HepG2 (cell line): Measurements from ENCODE around the gene ZNF747. TPM values are rescaled to one million over a fixed set of nuclear protein-coding genes. Genes with fewer than 3 reads are reported as not detected.

ENCODE experiments used
- ADNP ChIP-seq: sonication (generic); formaldehyde crosslinking; IDR thresholded peaks from 2 replicates; pipeline ENCODE4 v1.4.0; 2020; ENCODE audit warnings: missing genetic modification reagents
- BRCA1 ChIP-seq: sonication (generic); formaldehyde crosslinking; IDR thresholded peaks from 2 replicates; pipeline ENCODE4 v1.4.0; 2020; ENCODE audit warnings: missing genetic modification reagents
- KDM1A ChIP-seq: IDR thresholded peaks from 2 replicates; pipeline ENCODE4 v1.6.1; 2016; ENCODE audit warnings: missing compliant biosample characterization
- LCORL ChIP-seq, 2 experiments: fragments of 450-650 bp in 1 of 2; sonication (generic) in 1 of 2; formaldehyde crosslinking in 1 of 2; IDR thresholded peaks; 2 replicates each; pipeline versions ENCODE4 v1.5.0 to v1.6.1; 2017 to 2020; ENCODE audit warnings: antibody characterized with exemption in 1 of 2, missing genetic modification reagents in 1 of 2
- MIER3 ChIP-seq: IDR thresholded peaks from 2 replicates; pipeline ENCODE4 v1.6.1; 2016; ENCODE audit warnings: missing compliant biosample characterization, borderline replicate concordance
- NFYC ChIP-seq: IDR thresholded peaks from 2 replicates; pipeline ENCODE4 v1.6.1; 2016; ENCODE audit warnings: missing genetic modification reagents, missing compliant biosample characterization
- PRDM4 ChIP-seq: sonication (generic); formaldehyde crosslinking; IDR thresholded peaks from 2 replicates; pipeline ENCODE4 v1.9.0; 2021; ENCODE audit warnings: missing genetic modification reagents, borderline replicate concordance
- SNAI1 ChIP-seq: sonication (generic); formaldehyde crosslinking; IDR thresholded peaks from 2 replicates; pipeline ENCODE4 v1.5.0; 2020; ENCODE audit warnings: mild to moderate bottlenecking, missing genetic modification reagents, borderline replicate concordance
- SRSF4 ChIP-seq: fragments of 200-400 bp; formaldehyde crosslinking; IDR thresholded peaks from one replicate; pipeline ENCODE4 v1.6.1; 2018; ENCODE audit warnings: mild to moderate bottlenecking, low read depth, low read length, moderate library complexity; ENCODE audit not compliant: poor library complexity, severe bottlenecking
- ZBTB1 ChIP-seq: sonication (generic); formaldehyde crosslinking; IDR thresholded peaks from 2 replicates; pipeline ENCODE4 v1.4.0; 2020; ENCODE audit warnings: missing genetic modification reagents, borderline replicate concordance
- ZBTB38 ChIP-seq: sonication (generic); formaldehyde crosslinking; IDR thresholded peaks from 2 replicates; pipeline ENCODE4 v1.5.1; 2020; ENCODE audit warnings: mild to moderate bottlenecking, missing genetic modification reagents
- ZFP1 ChIP-seq: IDR thresholded peaks from 2 replicates; pipeline ENCODE4 v1.6.1; 2016
- ZNF263 ChIP-seq: sonication (generic); formaldehyde crosslinking; IDR thresholded peaks from 2 replicates; pipeline ENCODE4 v1.4.0; 2020; ENCODE audit warnings: missing genetic modification reagents
- ZNF274 ChIP-seq: sonication (generic); formaldehyde crosslinking; IDR thresholded peaks from 2 replicates; pipeline ENCODE4 v1.5.1; 2020; ENCODE audit warnings: mild to moderate bottlenecking, missing genetic modification reagents
- ZNF292 ChIP-seq: sonication (generic); formaldehyde crosslinking; IDR thresholded peaks from 2 replicates; pipeline ENCODE4 v1.8.1; 2022; ENCODE audit warnings: mild to moderate bottlenecking, low read depth, missing genetic modification reagents, borderline replicate concordance
- ZNF430 ChIP-seq: sonication (generic); formaldehyde crosslinking; IDR thresholded peaks from 2 replicates; pipeline ENCODE4 v1.9.0; 2021; ENCODE audit warnings: mild to moderate bottlenecking, missing genetic modification reagents
- ZNF572 ChIP-seq: sonication (generic); formaldehyde crosslinking; IDR thresholded peaks from 2 replicates; pipeline ENCODE4 v1.5.1; 2020; ENCODE audit warnings: mild to moderate bottlenecking, missing genetic modification reagents
- ZNF607 ChIP-seq: sonication (generic); formaldehyde crosslinking; IDR thresholded peaks from 2 replicates; pipeline ENCODE4 v1.5.1; 2020; ENCODE audit warnings: missing genetic modification reagents, mild to moderate bottlenecking, borderline replicate concordance
- ZSCAN9 ChIP-seq: IDR thresholded peaks from 2 replicates; pipeline ENCODE4 v1.6.1; 2016; ENCODE audit warnings: borderline replicate concordance
- ZUFSP ChIP-seq: sonication (generic); formaldehyde crosslinking; IDR thresholded peaks from 2 replicates; pipeline ENCODE4 v1.9.0; 2021; ENCODE audit warnings: missing genetic modification reagents, mild to moderate bottlenecking, borderline replicate concordance
- polyA plus RNA-seq, 8 experiments: library from polyadenylated mRNA; depleted of rRNA in 3 of 8; stranded (reverse) in 7 of 8; unstranded in 1 of 8; fragments of >200 nt; fragmentation: Illumina TruSeq in 4 of 8; extraction: Trizol in 4 of 8; gene quantifications; 2 replicates each; pipeline versions ENCODE4 v1.2.1 to v1.2.3, GENCODE V29; 2011 to 2016; ENCODE audit warnings: low read depth in 4 of 8, missing spikeins in 1 of 8, mixed read lengths in 1 of 8; ENCODE audit not compliant: insufficient read depth in 1 of 8
- total RNA-seq, 5 experiments: library from RNA; depleted of rRNA; stranded (reverse); fragments of >200 nt; fragmentation: Illumina TruSeq; extraction: Trizol; gene quantifications; 2 replicates each; pipeline ENCODE4 v1.2.3, GENCODE V29; 2016; ENCODE audit warnings: low read depth in 1 of 5
- TF ChIP-seq, protein P1 (sequence below): IDR thresholded peaks from 2 replicates; pipeline ENCODE4 v1.6.1; 2016; ENCODE audit warnings: missing genetic modification reagents, missing compliant biosample characterization
- TF ChIP-seq, protein P2 (sequence below): sonication (generic); formaldehyde crosslinking; conservative IDR thresholded peaks from 2 replicates; pipeline ENCODE4 v1.4.0; 2020; ENCODE audit warnings: missing genetic modification reagents

Gene ZNF747
- total and polyA plus RNA-seq, 2 of the 13 experiments (the other 11 are each of a cell fraction or from before 2014, with no cell fraction given), result 7.2 to 10.2 TPM

- TF ChIP-seq, protein P1, sequence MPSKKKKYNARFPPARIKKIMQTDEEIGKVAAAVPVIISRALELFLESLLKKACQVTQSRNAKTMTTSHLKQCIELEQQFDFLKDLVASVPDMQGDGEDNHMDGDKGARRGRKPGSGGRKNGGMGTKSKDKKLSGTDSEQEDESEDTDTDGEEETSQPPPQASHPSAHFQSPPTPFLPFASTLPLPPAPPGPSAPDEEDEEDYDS (CRISPR knock-in tag), result no peak
- TF ChIP-seq ZNF572 (CRISPR knock-in tag), result peak; percentile 81; the same call in 1 of the 2 replicates
- peak; percentile 51; the same call in 1 of the 2 replicates for TF ChIP-seq ZNF292 (CRISPR knock-in tag)
- TF ChIP-seq ZBTB38, result peak; percentile 49; the same call in 1 of the 2 replicates
- TF ChIP-seq PRDM4, result no peak
- TF ChIP-seq NFYC (CRISPR knock-in tag), result no peak
- no peak for TF ChIP-seq LCORL (IDR thresholded peaks at IDR 0.05)
- 0 out of 2 replicates have a peak, but pooled peaks have one; percentile 28 for TF ChIP-seq LCORL (CRISPR knock-in tag; IDR thresholded peaks at IDR 0.05)
- no peak for TF ChIP-seq ZSCAN9
- no peak for TF ChIP-seq ZFP1 (CRISPR knock-in tag)
- TF ChIP-seq KDM1A (CRISPR knock-in tag), result no peak
- no peak for TF ChIP-seq SRSF4
- TF ChIP-seq, protein P2, sequence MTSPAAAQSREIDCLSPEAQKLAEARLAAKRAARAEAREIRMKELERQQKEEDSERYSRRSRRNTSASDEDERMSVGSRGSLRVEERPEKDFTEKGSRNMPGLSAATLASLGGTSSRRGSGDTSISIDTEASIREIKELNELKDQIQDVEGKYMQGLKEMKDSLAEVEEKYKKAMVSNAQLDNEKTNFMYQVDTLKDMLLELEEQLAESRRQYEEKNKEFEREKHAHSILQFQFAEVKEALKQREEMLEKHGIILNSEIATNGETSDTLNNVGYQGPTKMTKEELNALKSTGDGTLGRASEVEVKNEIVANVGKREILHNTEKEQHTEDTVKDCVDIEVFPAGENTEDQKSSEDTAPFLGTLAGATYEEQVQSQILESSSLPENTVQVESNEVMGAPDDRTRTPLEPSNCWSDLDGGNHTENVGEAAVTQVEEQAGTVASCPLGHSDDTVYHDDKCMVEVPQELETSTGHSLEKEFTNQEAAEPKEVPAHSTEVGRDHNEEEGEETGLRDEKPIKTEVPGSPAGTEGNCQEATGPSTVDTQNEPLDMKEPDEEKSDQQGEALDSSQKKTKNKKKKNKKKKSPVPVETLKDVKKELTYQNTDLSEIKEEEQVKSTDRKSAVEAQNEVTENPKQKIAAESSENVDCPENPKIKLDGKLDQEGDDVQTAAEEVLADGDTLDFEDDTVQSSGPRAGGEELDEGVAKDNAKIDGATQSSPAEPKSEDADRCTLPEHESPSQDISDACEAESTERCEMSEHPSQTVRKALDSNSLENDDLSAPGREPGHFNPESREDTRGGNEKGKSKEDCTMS, result no peak
- 0 out of 2 replicates have a peak, but pooled peaks have one; percentile 35 for TF ChIP-seq ZNF274
- TF ChIP-seq ZNF607 (CRISPR knock-in tag), result peak; percentile 74; the same call in 1 of the 2 replicates
- no peak; the same call in 1 of the 2 replicates for TF ChIP-seq MIER3 (CRISPR knock-in tag)
- TF ChIP-seq SNAI1 (CRISPR knock-in tag), result no peak
- no peak for TF ChIP-seq BRCA1 (CRISPR knock-in tag)
- TF ChIP-seq ZNF430 (CRISPR knock-in tag), result peak; percentile 56; the same call in 1 of the 2 replicates
- TF ChIP-seq ZNF263 (CRISPR knock-in tag), result no peak
- no peak for TF ChIP-seq ZBTB1
- TF ChIP-seq ZUFSP (CRISPR knock-in tag), result no peak
- TF ChIP-seq ADNP (CRISPR knock-in tag), result no peak
Observed at GRCh38 chr16:30539000-30539964, 4.6 kb upstream of the ZNF747 start (continued).
